NCI-H1930 (cell line): ENCODE data around the gene ST6GAL2.

ENCODE experiments used
- DNase-seq, 2 experiments: peaks; one replicate each; lab custom pipeline; 2025; lab: John Stamatoyannopoulos, UW

The ST6GAL2 gene

GRCh38 chr2:106863387-106863786, 22.6 kb downstream of the ST6GAL2 start:
- no peak for DNase-seq

GRCh38 chr2:106859498-106859897, 26.5 kb downstream of the ST6GAL2 start:
- no peak for DNase-seq

DNA sequence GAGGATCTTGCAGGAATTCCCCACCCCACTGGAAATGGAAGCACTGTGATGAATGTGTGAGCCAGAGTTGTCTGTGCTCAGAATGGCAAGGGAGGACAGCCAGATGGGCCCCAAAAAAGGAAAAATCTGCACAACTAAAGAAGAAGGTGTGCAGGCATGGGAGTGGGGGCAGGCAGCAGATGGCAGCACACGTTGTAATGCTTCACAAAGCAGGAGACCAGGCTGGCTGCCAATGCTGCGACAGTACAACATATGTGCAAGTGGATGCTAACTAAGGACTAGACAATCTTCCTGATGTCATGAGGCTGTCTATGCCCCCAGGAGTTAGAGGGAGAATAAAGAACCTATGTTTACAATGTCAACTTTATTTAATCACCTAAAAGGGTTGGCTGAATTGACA, 27.2 kb downstream of the ST6GAL2 start:
- DNase-seq, result no peak

- DNase-seq, result no peak
Observed at GRCh38 chr2:106857882-106858478, 28.0 kb downstream of the ST6GAL2 start.

DNA sequence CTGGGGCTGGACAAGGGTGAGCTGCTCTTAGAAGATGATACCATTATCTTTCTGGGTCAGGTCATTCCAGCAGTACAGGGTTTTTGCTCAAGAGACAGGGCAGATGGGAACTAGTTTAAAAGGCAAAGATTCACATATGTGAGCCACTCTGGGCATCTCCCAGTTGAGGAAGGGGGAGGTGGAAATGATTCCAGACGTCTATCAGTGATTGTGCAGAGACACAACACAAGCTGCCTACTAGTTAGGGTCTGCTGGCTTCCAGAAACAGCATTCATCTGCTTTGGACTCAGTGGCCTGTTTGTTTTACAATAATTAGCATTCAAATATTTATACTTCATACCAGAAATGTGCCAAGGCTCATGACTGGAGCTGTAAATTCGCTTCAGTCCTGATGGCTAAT, 32.3 kb downstream of the ST6GAL2 start:
- no peak for DNase-seq

DNA sequence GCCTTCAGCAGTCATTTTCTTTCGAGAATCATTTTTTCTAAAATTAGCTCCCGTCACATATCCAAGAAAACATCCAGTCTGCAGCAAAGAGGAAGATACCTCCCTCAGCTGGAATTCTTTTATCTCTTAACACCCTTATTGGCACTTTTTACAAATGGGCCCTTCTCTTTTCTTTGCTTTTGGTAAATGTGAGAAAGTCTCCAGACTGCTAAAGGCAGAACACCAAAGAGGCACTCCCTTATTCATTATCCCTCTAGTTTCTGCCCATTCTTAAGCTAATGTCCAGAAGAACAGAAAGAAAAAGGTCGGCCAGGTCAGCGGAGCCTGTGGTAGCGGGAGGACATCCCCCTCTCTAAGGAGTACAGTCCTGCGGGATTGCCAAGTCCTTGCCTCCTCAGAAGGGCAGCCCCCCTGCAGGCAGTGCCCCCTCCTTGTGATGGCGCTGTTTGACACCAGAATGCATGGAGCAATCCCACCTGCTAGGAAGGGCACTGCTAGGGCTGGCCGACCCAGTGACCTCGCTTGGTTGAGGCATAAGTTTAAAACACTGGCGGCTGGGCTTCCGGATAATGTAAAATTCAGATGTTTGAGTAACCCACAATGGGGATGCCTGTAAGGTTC, 34.0 kb downstream of the ST6GAL2 start:
- DNase-seq, result no peak

GRCh38 chr2:106851087-106851874, 34.7 kb downstream of the ST6GAL2 start:
- no peak for DNase-seq

DNA sequence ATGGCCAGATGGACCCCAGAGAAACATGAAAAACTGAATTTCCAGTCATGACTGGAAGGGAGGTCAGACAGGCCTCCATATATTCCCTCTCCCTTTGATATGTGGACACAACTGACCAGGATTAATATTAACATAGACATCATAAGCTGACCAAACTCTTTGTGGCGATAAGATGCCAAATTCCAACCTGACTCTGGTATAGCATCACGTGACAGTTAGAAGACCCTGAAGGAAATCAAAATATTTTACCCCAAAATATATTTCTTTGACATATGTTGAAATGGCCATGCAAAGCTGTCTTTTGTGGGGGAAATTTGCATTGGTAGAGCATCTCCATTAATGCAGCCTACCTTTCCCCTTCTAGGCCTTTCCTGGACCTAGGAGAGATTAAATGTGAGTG, 36.7 kb downstream of the ST6GAL2 start:
- no peak for DNase-seq

DNA sequence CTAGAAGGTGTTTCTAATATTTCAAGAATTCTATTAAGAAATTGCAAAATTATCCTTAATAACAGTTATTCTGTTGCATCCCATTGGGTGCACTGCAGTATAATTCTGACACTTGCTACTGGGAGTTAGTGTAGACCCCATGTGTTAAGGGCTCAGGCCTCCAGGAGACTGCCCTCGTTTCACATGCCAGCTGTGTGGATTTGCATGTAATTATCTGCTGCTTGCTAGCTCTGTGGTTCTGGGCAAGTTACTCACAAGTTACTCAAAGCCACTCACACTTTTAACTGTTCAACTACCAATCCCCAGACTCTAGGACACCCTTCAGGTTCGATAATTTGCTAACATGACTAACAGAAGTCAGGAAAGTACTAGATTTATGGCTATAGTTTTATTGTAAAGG, 38.6 kb downstream of the ST6GAL2 start:
- no peak for DNase-seq

DNA sequence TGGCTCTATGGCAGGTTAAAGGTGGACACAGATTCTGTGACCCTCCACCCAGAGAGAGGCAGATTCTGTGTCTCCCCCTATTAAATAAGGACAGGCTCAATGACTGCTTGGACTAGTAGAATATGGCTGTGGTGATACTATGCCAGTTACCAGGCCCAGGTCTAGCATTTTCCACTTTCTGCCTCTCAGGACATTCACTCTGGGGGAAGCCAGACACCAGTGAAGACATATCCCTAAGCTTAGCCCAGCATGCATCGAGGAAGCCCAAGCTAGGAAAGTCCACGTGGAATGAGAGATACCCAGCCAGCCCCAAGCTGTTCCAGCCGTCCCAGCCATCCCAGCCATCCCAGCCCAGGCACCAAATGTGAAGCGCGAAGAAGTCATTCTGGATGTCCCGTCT, 40.3 kb downstream of the ST6GAL2 start:
- no peak for DNase-seq

- no peak for DNase-seq
Observed at GRCh38 chr2:106843910-106844250, 42.1 kb downstream of the ST6GAL2 start.

- no peak for DNase-seq
Observed at GRCh38 chr2:106843001-106843909, 42.7 kb downstream of the ST6GAL2 start.

- DNase-seq, result no peak
Observed at GRCh38 chr2:106841886-106842645, 43.9 kb downstream of the ST6GAL2 start.

DNA sequence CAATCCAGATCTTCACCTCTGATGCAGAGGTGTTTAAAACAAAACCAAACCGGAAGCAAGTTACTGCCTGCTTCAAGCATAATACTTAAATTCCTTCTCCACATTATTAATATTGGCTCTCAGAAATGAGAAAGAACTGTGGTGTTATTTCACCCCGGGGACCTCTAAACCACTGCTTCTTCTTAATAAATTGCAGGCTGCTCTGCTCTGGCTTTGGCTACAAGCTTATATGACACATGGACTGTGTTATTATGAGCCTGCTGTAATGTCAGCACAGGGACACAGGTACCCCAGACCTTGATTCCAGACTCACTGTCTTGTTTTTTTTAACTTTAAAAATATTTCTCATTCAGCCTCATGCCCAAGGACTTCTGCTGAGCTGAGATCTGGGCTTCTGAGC, 45.1 kb downstream of the ST6GAL2 start:
- DNase-seq, result no peak

DNA sequence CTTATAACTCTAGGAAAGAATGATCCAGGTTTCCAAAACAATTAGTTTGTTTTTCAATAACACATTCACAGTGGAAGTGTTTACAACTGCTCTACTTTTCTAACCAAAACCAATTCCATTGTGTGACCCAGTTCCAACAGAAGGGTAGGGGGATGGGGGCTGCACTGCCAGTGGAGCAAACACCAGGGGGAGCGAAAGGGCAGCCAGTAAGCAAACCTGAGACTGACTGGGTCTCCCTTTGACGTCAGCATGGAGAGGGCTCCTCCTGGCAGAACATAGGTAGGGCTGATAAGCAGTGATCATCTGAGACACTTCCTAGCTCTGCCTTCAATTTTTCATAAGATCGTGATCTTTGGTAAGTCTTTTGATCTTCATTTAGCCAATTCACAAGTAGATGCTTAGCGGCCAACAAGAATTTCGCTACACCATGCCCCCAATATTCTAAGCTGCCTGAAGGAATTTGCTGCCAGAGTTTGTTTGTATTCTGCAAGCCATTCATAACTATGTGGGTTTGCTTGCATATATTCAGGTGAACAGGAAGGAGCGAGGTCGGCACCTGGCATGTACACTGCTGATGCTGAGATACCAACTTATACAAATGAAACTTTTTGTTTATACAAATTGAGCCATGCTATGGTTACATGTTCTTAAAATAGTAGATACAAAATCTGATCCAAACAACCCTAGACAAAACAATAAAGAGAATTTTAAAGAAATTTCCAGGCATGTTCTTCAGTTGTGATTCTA, 45.9 kb downstream of the ST6GAL2 start:
- no peak for DNase-seq

DNA sequence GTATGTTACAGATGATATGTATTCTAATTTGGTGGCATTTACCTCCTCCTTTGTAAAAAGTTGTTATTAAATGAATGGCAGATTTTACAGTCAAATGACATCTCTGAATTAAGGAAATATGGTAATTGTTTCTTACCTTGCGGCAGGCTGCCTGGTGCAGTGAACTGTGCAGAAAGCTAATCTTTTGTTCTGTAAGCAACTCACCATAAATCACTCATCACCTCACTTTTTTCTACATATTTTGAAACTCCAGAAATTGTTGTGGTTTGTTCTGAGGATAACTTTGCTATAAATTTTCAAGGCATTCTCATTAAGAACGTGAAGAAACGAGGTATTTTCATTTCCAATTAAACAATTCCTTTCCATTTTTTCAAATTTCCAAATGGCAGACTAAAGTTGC, 52.7 kb downstream of the ST6GAL2 start:
- DNase-seq, result no peak

- no peak for DNase-seq
Observed at GRCh38 chr2:106831816-106832569, 54.0 kb downstream of the ST6GAL2 start.

DNA sequence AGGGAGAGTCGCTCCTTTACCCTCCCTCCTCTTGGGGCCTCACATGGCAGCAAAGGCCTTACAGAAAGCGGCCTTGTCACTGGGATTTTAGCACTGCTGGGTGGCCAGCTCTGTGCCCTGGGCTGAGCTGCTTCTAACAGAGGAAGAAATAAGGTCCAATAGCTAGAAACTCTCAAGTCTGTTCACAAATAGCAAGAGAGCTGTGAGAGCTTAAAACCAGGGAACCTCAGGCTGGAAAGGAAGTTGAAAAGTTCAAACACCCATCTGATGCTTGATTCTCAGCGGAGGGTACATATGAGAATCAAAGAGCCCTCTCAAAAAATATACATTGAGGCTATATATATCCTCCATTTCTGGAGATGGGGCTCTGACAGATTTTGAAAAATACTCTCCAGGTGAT, 54.7 kb downstream of the ST6GAL2 start:
- DNase-seq, result no peak

DNA sequence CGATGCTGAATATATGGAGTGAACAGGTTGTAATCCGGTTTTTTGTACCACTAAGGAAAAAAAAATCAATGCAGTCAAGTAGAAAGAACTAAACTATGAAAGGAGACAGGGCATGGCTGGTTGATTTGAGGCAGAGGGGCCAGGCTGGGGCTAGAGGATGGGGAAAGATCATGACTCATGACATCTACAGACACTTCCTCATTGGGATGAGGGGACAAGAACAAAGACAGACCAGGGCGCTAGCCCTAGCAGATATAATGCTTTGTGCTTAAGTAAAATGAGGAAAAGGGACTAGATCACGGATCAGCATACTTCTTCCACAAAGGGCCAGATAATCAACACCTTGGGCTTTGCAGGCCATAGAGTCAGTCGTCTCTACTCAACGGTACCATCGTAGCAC, 55.8 kb downstream of the ST6GAL2 start:
- DNase-seq, result no peak

- no peak for DNase-seq
Observed at GRCh38 chr2:106828119-106828518, 57.8 kb downstream of the ST6GAL2 start.
